ENCODE measurements around the gene ZNF541.

ZNF541 gene

GRCh38 chr19:47539747-47540311, 33.1 kb downstream of the ZNF541 start:
- no peak overlapping the region for H3K9ac ChIP-seq (ENCODE audit: low read length)

GRCh38 chr19:47538812-47539211, 34.1 kb downstream of the ZNF541 start:
- H3K27me3 ChIP-seq (ENCODE audit: control insufficient read depth, insufficient read depth, low read length) = no peaks in the 10 kb centered on the region
- H3K4me1 ChIP-seq (ENCODE audit: control insufficient read depth, insufficient read depth, low read length) = peaks cover 4% of the 10 kb centered on the region; the same call in 1 of the 2 replicates
- H3K9ac ChIP-seq (ENCODE audit: low read length) = no peak overlapping the region
- no peak overlapping the region for H3K27ac ChIP-seq (ENCODE audit: low read depth, low read length)
- no peak overlapping the region for H3K4me3 ChIP-seq (ENCODE audit: low read depth, low read length)
- H3K9me3 ChIP-seq (ENCODE audit: control insufficient read depth, insufficient read depth, low read depth, low read length) = peaks cover 5% of the 10 kb centered on the region; the same call in 1 of the 2 replicates
- no peaks in the 10 kb centered on the region for H3K36me3 ChIP-seq (ENCODE audit: control insufficient read depth, insufficient read depth, low read length)

More at GRCh38 chr19:47539747-47540311, 33.1 kb downstream of the ZNF541 start:
- no peak overlapping the region for H3K27ac ChIP-seq (ENCODE audit: low read depth, low read length)
- H3K9me3 ChIP-seq (ENCODE audit: control insufficient read depth, insufficient read depth, low read depth, low read length) = peaks cover 5% of the 10 kb centered on the region; the same call in 1 of the 2 replicates
- no peaks in the 10 kb centered on the region for H3K27me3 ChIP-seq (ENCODE audit: control insufficient read depth, insufficient read depth, low read length)
- H3K36me3 ChIP-seq (ENCODE audit: control insufficient read depth, insufficient read depth, low read length) = no peaks in the 10 kb centered on the region
- peaks cover 4% of the 10 kb centered on the region; the same call in 1 of the 2 replicates for H3K4me1 ChIP-seq (ENCODE audit: control insufficient read depth, insufficient read depth, low read length)
- H3K4me3 ChIP-seq (ENCODE audit: low read depth, low read length) = no peak overlapping the region

GRCh38 chr19:47537493-47537892, 35.5 kb downstream of the ZNF541 start:
- H3K27me3 ChIP-seq (ENCODE audit: control insufficient read depth, insufficient read depth, low read length) = no peaks in the 10 kb centered on the region
- peaks cover 5% of the 10 kb centered on the region; the same call in 1 of the 2 replicates for H3K9me3 ChIP-seq (ENCODE audit: control insufficient read depth, insufficient read depth, low read depth, low read length)
- H3K4me1 ChIP-seq (ENCODE audit: control insufficient read depth, insufficient read depth, low read length) = peaks cover 4% of the 10 kb centered on the region; the same call in 1 of the 2 replicates
- H3K36me3 ChIP-seq (ENCODE audit: control insufficient read depth, insufficient read depth, low read length) = no peaks in the 10 kb centered on the region
- no peak overlapping the region for H3K9ac ChIP-seq (ENCODE audit: low read length)
- H3K27ac ChIP-seq (ENCODE audit: low read depth, low read length) = no peak overlapping the region
- no peak overlapping the region for H3K4me3 ChIP-seq (ENCODE audit: low read depth, low read length)

- Histone ChIP-seq H3K4me1 (ENCODE audit: control insufficient read depth, insufficient read depth, low read length) (no peaks in the 10 kb centered on the region), H3K27ac (ENCODE audit: low read depth, low read length) (no peak overlapping the region), H3K9ac (ENCODE audit: low read length) (no peak overlapping the region), H3K36me3 (ENCODE audit: control insufficient read depth, insufficient read depth, low read length) (no peaks in the 10 kb centered on the region), H3K9me3 (ENCODE audit: control insufficient read depth, insufficient read depth, low read depth, low read length) (peaks cover 5% of the 10 kb centered on the region; the same call in 1 of the 2 replicates), H3K27me3 (ENCODE audit: control insufficient read depth, insufficient read depth, low read length) (no peaks in the 10 kb centered on the region), H3K4me3 (ENCODE audit: low read depth, low read length) (no peak overlapping the region)
These were observed 38.3 kb downstream of the ZNF541 start for GRCh38 chr19:47534628-47535027.

GRCh38 chr19:47531640-47532387, 41.1 kb downstream of the ZNF541 start:
- no peak overlapping the region for H3K4me3 ChIP-seq (ENCODE audit: low read depth, low read length)
- no peaks in the 10 kb centered on the region for H3K4me1 ChIP-seq (ENCODE audit: control insufficient read depth, insufficient read depth, low read length)
- H3K27ac ChIP-seq (ENCODE audit: low read depth, low read length) = no peak overlapping the region
- peaks cover 5% of the 10 kb centered on the region; the same call in 1 of the 2 replicates for H3K9me3 ChIP-seq (ENCODE audit: control insufficient read depth, insufficient read depth, low read depth, low read length)
- no peaks in the 10 kb centered on the region for H3K27me3 ChIP-seq (ENCODE audit: control insufficient read depth, insufficient read depth, low read length)
- H3K9ac ChIP-seq (ENCODE audit: low read length) = no peak overlapping the region
- H3K36me3 ChIP-seq (ENCODE audit: control insufficient read depth, insufficient read depth, low read length) = no peaks in the 10 kb centered on the region

- H3K9me3 ChIP-seq (ENCODE audit: control insufficient read depth, insufficient read depth, low read depth, low read length) = no peaks in the 10 kb centered on the region
- H3K36me3 ChIP-seq (ENCODE audit: control insufficient read depth, insufficient read depth, low read length) = no peaks in the 10 kb centered on the region
- H3K27me3 ChIP-seq (ENCODE audit: control insufficient read depth, insufficient read depth, low read length) = no peaks in the 10 kb centered on the region
- H3K4me3 ChIP-seq (ENCODE audit: low read depth, low read length) = no peak overlapping the region
- no peak overlapping the region for H3K27ac ChIP-seq (ENCODE audit: low read depth, low read length)
- no peak overlapping the region for H3K9ac ChIP-seq (ENCODE audit: low read length)
- H3K4me1 ChIP-seq (ENCODE audit: control insufficient read depth, insufficient read depth, low read length) = no peaks in the 10 kb centered on the region
These were observed 43.8 kb downstream of the ZNF541 start for GRCh38 chr19:47529018-47529742.

GRCh38 chr19:47526798-47527197, 46.1 kb downstream of the ZNF541 start:
- Histone ChIP-seq H3K27me3 (ENCODE audit: control insufficient read depth, insufficient read depth, low read length) (no peaks in the 10 kb centered on the region), H3K36me3 (ENCODE audit: control insufficient read depth, insufficient read depth, low read length) (no peaks in the 10 kb centered on the region), H3K9ac (ENCODE audit: low read length) (no peak overlapping the region), H3K9me3 (ENCODE audit: control insufficient read depth, insufficient read depth, low read depth, low read length) (no peaks in the 10 kb centered on the region), H3K4me1 (ENCODE audit: control insufficient read depth, insufficient read depth, low read length) (no peaks in the 10 kb centered on the region), H3K4me3 (ENCODE audit: low read depth, low read length) (no peak overlapping the region), H3K27ac (ENCODE audit: low read depth, low read length) (no peak overlapping the region)

- Histone ChIP-seq H3K9ac (ENCODE audit: low read length) (no peak overlapping the region), H3K4me1 (ENCODE audit: control insufficient read depth, insufficient read depth, low read length) (peaks cover 18% of the 10 kb centered on the region), H3K4me3 (ENCODE audit: low read depth, low read length) (no peak overlapping the region), H3K27me3 (ENCODE audit: control insufficient read depth, insufficient read depth, low read length) (no peaks in the 10 kb centered on the region), H3K27ac (ENCODE audit: low read depth, low read length) (no peak overlapping the region), H3K36me3 (ENCODE audit: control insufficient read depth, insufficient read depth, low read length) (no peaks in the 10 kb centered on the region), H3K9me3 (ENCODE audit: control insufficient read depth, insufficient read depth, low read depth, low read length) (no peaks in the 10 kb centered on the region)
These were observed 49.5 kb downstream of the ZNF541 start for GRCh38 chr19:47523473-47523872.

Measured in HUES6 (cell line).